Mucosa of rectum (tissue), 2 donors: ENCODE measurements around the gene CLP1.
"Not testable (repeated sequence)": the region's sequence is repeated elsewhere in the genome, so short reads cannot be mapped to it uniquely, and the experiment has no call there.

ENCODE experiments used
- H3K27ac ChIP-seq, 2 donors: one replicate each; pipeline ENCODE4 v1.7.0; 2013; ENCODE audit warnings: inconsistent platforms in 2 of 2, low read depth in 2 of 2, low read length in 2 of 2
- H3K27me3 ChIP-seq, 2 donors: one replicate each; pipeline ENCODE4 v1.7.0; 2013; ENCODE audit warnings: low read length in 2 of 2; ENCODE audit not compliant: control insufficient read depth in 2 of 2, insufficient read depth in 2 of 2
- H3K36me3 ChIP-seq, 2 donors: one replicate each; pipeline ENCODE4 v1.7.0; 2013; ENCODE audit warnings: low read length in 2 of 2; ENCODE audit not compliant: control insufficient read depth in 2 of 2, insufficient read depth in 2 of 2
- H3K4me1 ChIP-seq, 2 donors: one replicate each; pipeline ENCODE4 v1.7.0; 2013; ENCODE audit warnings: low read length in 2 of 2, mild to moderate bottlenecking in 1 of 2; ENCODE audit not compliant: control insufficient read depth in 2 of 2, insufficient read depth in 2 of 2
- H3K4me3 ChIP-seq, 2 donors: one replicate each; pipeline ENCODE4 v1.7.0; 2013; ENCODE audit warnings: low read length in 2 of 2
- H3K9ac ChIP-seq, 2 donors: one replicate each; pipeline ENCODE4 v1.7.0; 2013; ENCODE audit warnings: low read length in 2 of 2, low read depth in 1 of 2, mild to moderate bottlenecking in 1 of 2
- H3K9me3 ChIP-seq, 2 donors: one replicate each; pipeline ENCODE4 v1.7.0; 2013; ENCODE audit warnings: low read length in 2 of 2; ENCODE audit not compliant: control insufficient read depth in 2 of 2
- donor health status: healthy.
- donor health status: Normal muscosa, but diverticular disease.

The CLP1 gene

GRCh38 chr11:57647960-57648800 lies 9.4 kb upstream of the CLP1 start:
- Histone ChIP-seq H3K36me3 (no peaks in the 10 kb centered on the region), H3K4me3 (peak overlapping the region; percentile 47 to 62), H3K9me3 (no peaks in the 10 kb centered on the region), H3K27ac (no peak overlapping the region), H3K9ac (no peak overlapping the region), H3K4me1 (peaks cover 12 to 22% of the 10 kb centered on the region in 2 donors), H3K27me3 (peaks cover 33 to 43% of the 10 kb centered on the region in 2 donors)

- Histone ChIP-seq H3K4me3 (peak overlapping the region; percentile 47 to 62), H3K4me1 (peaks cover 12 to 22% of the 10 kb centered on the region in 2 donors), H3K27me3 (peaks cover 33 to 43% of the 10 kb centered on the region in 2 donors), H3K9me3 (no peaks in the 10 kb centered on the region), H3K27ac (no peak overlapping the region), H3K9ac (no peak overlapping the region), H3K36me3 (no peaks in the 10 kb centered on the region)
Observed at GRCh38 chr11:57648801-57649735, 8.5 kb upstream of the CLP1 start.

GRCh38 chr11:57649826-57650738 lies 7.5 kb upstream of the CLP1 start, which contains the start of gene YPEL4:
Gene YPEL4 (minus strand): TSS chr11:57649912. CDS start chr11:57647107, 2,805 bp downstream.
- Histone ChIP-seq H3K27ac (peak within 1 kb of the TSS in 1 of 2 donors; percentile 16), H3K9ac (no peak within 1 kb of the TSS), H3K9me3 (no peaks in the 10 kb centered on the region), H3K36me3 (no peaks in the 10 kb centered on the region), H3K4me3 (peak within 1 kb of the TSS; percentile 47 to 62), H3K4me1 (peaks cover 6 to 20% of the 10 kb centered on the region in 2 donors), H3K27me3 (peaks cover 33 to 41% of the 10 kb centered on the region in 2 donors)

GRCh38 chr11:57650739-57651090 lies 6.8 kb upstream of the CLP1 start:
- H3K27ac ChIP-seq: no peak overlapping the region
- H3K9me3 ChIP-seq: no peaks in the 10 kb centered on the region
- no peaks in the 10 kb centered on the region for H3K36me3 ChIP-seq
- peaks cover 33 to 37% of the 10 kb centered on the region in 2 donors for H3K27me3 ChIP-seq
- H3K9ac ChIP-seq: no peak overlapping the region
- H3K4me3 ChIP-seq: no peak overlapping the region
- peaks cover under 1 to 18% of the 10 kb centered on the region in 2 donors for H3K4me1 ChIP-seq

GRCh38 chr11:57651408-57651807 lies 6.2 kb upstream of the CLP1 start:
- Histone ChIP-seq H3K27me3 (peaks cover 30 to 33% of the 10 kb centered on the region in 2 donors), H3K4me3 (no peak overlapping the region)

GRCh38 chr11:57652230-57652629 lies 5.3 kb upstream of the CLP1 start:
- H3K4me3 ChIP-seq, H3K9me3 ChIP-seq, H3K27ac ChIP-seq, H3K36me3 ChIP-seq, H3K9ac ChIP-seq: not testable (repeated sequence)
- peaks cover 22 to 24% of the 10 kb centered on the region in 2 donors for H3K27me3 ChIP-seq
- H3K4me1 ChIP-seq: peaks cover 8 to 18% of the 10 kb centered on the region in 2 donors

More at GRCh38 chr11:57651408-57651807, 6.2 kb upstream of the CLP1 start:
- Histone ChIP-seq H3K27ac (no peak overlapping the region), H3K9me3 (no peaks in the 10 kb centered on the region), H3K9ac (no peak overlapping the region), H3K36me3 (no peaks in the 10 kb centered on the region), H3K4me1 (peaks cover 2 to 15% of the 10 kb centered on the region in 2 donors)

GRCh38 chr11:57652662-57653061 lies 4.9 kb upstream of the CLP1 start:
- no peak overlapping the region for H3K9ac ChIP-seq
- H3K27ac ChIP-seq: no peak overlapping the region
- no peaks in the 10 kb centered on the region for H3K36me3 ChIP-seq
- no peak overlapping the region for H3K4me3 ChIP-seq
- peaks cover 18 to 20% of the 10 kb centered on the region in 2 donors for H3K27me3 ChIP-seq
- H3K9me3 ChIP-seq: no peaks in the 10 kb centered on the region
- peaks cover 8 to 18% of the 10 kb centered on the region in 2 donors for H3K4me1 ChIP-seq

GRCh38 chr11:57653163-57653562 lies 4.4 kb upstream of the CLP1 start:
- Histone ChIP-seq H3K27ac (no peak overlapping the region), H3K9me3 (no peaks in the 10 kb centered on the region), H3K4me3 (no peak overlapping the region), H3K27me3 (peaks cover 13 to 17% of the 10 kb centered on the region in 2 donors), H3K36me3 (no peaks in the 10 kb centered on the region), H3K4me1 (peaks cover 11 to 19% of the 10 kb centered on the region in 2 donors), H3K9ac (no peak overlapping the region)

- Histone ChIP-seq H3K9me3 (no peaks in the 10 kb centered on the region), H3K36me3 (peaks cover 19 to 24% of the 10 kb centered on the region in 2 donors), H3K4me3 (peak overlapping the region; percentile 94 to 99), H3K4me1 (peaks cover 12 to 14% of the 10 kb centered on the region in 2 donors), H3K27me3 (no peaks in the 10 kb centered on the region), H3K9ac (peak overlapping the region; percentile 87 to 88), H3K27ac (peak overlapping the region; percentile 83 to 90)
Observed at GRCh38 chr11:57656885-57657193, 723 bp upstream of the CLP1 start.
